Type B pancreatic cell (in vitro differentiated cells): ENCODE results near the gene HACE1. TPM values are rescaled to one million over a fixed set of nuclear protein-coding genes. Genes with fewer than 3 reads are reported as not detected.

Source experiments
- DNase-seq: peaks from one replicate; pipeline ENCODE4 v3.0.0; 2021; ENCODE audit warnings: mixed read lengths; ENCODE audit not compliant: unreplicated experiment; ENCODE audit errors: extremely low spot score
- H3K27ac Mint-ChIP-seq: 2 replicates; pipeline ENCODE4 v1.8.0; 2021; ENCODE audit warnings: mild to moderate bottlenecking, mixed read lengths
- H3K27me3 Mint-ChIP-seq: 2 replicates; pipeline ENCODE4 v1.8.0; 2021; ENCODE audit warnings: mixed read lengths
- H3K36me3 Mint-ChIP-seq: 2 replicates; pipeline ENCODE4 v1.8.0; 2021; ENCODE audit warnings: mixed read lengths
- H3K4me1 Mint-ChIP-seq: one replicate; pipeline ENCODE4 v1.8.0; 2021; ENCODE audit warnings: mixed read lengths; ENCODE audit not compliant: unreplicated experiment
- H3K4me3 Mint-ChIP-seq: 2 replicates; pipeline ENCODE4 v1.8.0; 2021; ENCODE audit warnings: mild to moderate bottlenecking, mixed read lengths
- H3K9me3 Mint-ChIP-seq: 2 replicates; pipeline ENCODE4 v1.8.0; 2021; ENCODE audit warnings: mixed read lengths
- total RNA-seq: library from RNA; stranded (reverse); gene quantifications from 2 replicates; pipeline ENCODE4 v1.2.1, GENCODE V29; 2021; ENCODE audit warnings: low replicate concordance
- TF ChIP-seq, protein P1 (sequence below): fragments of 200-600 bp; sonication (generic); conservative IDR thresholded peaks from 2 replicates; pipeline ENCODE4 v1.5.0; 2021; ENCODE audit warnings: antibody characterized with exemption, mild to moderate bottlenecking

Gene HACE1
- total RNA-seq, 1 donor from 2014 or later: 18.5 TPM

DNA sequence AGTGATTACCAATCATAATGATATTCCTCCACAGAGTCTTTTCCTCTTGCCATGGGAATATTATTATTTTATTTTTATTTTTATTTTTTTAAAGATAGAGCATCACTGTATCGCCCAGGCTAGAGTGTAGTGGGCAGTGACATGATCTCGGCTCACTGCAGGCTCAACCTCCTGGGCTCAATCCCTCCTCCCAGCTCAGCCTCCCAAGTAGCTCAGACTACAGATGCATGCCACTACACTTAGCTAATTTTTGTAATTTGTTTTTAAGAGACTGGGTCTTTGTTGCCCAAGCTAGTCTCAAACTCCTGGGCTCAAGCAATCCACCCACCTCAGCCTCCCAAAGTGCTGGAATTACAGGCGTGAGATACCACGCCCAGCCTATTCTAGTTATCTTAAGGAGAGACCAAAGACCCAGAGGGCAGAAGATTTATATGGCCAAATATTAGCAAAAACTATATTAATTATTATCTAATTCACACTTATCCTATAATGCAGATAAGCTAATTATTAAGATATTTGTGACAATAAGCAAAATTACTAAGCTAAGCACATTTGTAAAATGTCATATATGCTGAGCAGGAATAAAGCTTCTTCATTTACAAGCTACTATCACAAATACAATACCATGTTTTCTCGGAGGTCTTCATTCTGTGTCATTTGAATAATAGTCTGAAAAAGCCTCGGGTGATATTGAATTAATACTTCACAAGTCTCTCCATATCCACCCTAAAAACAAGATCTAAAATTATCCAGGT lies 63.5 kb downstream of the HACE1 start:
- DNase-seq: no peak
- Mint-ChIP-seq H3K27me3 (no peaks in the 10 kb centered on the region), H3K9me3 (peaks cover 6% of the 10 kb centered on the region), H3K4me1 (no peaks in the 10 kb centered on the region), H3K27ac (no peak overlapping the region), H3K4me3 (no peak overlapping the region), H3K36me3 (peaks cover 12% of the 10 kb centered on the region)
- TF ChIP-seq, protein P1, sequence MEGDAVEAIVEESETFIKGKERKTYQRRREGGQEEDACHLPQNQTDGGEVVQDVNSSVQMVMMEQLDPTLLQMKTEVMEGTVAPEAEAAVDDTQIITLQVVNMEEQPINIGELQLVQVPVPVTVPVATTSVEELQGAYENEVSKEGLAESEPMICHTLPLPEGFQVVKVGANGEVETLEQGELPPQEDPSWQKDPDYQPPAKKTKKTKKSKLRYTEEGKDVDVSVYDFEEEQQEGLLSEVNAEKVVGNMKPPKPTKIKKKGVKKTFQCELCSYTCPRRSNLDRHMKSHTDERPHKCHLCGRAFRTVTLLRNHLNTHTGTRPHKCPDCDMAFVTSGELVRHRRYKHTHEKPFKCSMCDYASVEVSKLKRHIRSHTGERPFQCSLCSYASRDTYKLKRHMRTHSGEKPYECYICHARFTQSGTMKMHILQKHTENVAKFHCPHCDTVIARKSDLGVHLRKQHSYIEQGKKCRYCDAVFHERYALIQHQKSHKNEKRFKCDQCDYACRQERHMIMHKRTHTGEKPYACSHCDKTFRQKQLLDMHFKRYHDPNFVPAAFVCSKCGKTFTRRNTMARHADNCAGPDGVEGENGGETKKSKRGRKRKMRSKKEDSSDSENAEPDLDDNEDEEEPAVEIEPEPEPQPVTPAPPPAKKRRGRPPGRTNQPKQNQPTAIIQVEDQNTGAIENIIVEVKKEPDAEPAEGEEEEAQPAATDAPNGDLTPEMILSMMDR: no peak

DNA sequence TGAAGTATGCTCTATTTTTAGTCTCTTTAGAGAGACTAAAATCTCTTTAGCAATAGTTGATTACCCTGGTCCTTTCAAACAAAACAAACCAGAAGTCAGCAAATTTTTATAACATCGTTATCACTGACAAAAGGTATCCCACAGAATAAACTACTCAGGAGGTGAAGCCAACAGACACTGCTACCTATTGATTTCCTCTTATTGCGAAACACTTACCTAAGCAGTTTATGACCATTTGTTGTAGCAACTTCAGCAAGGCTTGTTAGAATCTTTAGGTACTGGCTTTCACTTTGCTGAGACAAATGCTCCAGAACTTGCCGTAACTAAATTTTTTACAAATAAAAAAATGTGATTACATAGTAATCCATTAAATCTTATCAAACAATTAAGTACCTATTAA lies 64.4 kb downstream of the HACE1 start:
- H3K27ac Mint-ChIP-seq: no peak overlapping the region
- DNase-seq: no peak
- H3K27me3 Mint-ChIP-seq: no peaks in the 10 kb centered on the region
- no peak overlapping the region for H3K4me3 Mint-ChIP-seq
- H3K4me1 Mint-ChIP-seq: no peaks in the 10 kb centered on the region
- H3K9me3 Mint-ChIP-seq: no peaks in the 10 kb centered on the region
- TF ChIP-seq, protein P1: no peak
- peaks cover 4% of the 10 kb centered on the region for H3K36me3 Mint-ChIP-seq

DNA sequence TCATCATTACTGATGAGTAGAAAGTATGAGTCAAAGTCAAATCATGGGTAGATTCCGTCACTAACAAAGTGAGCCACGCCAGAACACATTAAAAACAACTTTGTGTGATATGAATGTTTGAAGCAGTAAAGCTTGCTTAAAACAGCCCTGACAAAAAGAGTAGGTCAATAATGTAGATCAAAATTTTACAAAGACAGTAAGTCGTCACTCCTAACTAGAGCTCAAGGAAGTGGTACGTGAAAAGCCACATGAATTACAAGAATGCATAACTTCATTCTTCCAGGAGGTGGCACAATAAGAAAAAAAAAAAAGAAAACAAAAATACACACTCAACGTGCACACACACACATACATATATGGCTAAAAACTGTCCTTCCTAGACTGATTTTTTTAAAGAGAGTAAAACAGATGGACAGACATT lies 69.9 kb downstream of the HACE1 start:
- Mint-ChIP-seq H3K4me1 (peaks cover 16% of the 10 kb centered on the region), H3K4me3 (peak overlapping the region; percentile 26), H3K36me3 (peaks cover 12% of the 10 kb centered on the region), H3K9me3 (no peaks in the 10 kb centered on the region), H3K27me3 (no peaks in the 10 kb centered on the region), H3K27ac (peak overlapping the region; percentile 54)
- TF ChIP-seq, protein P1: peak; percentile 71
- no peak for DNase-seq

DNA sequence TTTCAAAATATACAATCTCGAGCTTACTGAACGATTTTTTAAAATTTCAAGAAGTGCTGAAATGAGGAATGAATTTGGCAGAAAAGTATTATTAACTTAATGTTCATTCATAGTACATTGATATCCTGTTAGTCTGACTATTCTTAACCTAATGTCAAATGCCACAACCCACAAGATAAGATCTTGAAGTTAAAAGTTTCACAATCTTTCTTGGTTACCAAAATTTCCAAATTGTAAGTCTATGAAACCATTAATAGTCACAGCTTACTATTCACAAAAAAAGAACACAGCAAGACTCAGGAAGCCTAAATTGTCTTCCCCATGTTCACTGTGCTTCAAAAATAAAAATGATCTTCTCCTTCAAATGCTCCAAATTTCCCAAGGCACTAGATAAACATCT lies 71.3 kb downstream of the HACE1 start:
- peaks cover 21% of the 10 kb centered on the region for H3K4me1 Mint-ChIP-seq
- no peaks in the 10 kb centered on the region for H3K27me3 Mint-ChIP-seq
- no peak for DNase-seq
- H3K4me3 Mint-ChIP-seq: no peak overlapping the region
- H3K9me3 Mint-ChIP-seq: no peaks in the 10 kb centered on the region
- TF ChIP-seq, protein P1: no peak
- H3K36me3 Mint-ChIP-seq: peaks cover 9% of the 10 kb centered on the region
- H3K27ac Mint-ChIP-seq: no peak overlapping the region

DNA sequence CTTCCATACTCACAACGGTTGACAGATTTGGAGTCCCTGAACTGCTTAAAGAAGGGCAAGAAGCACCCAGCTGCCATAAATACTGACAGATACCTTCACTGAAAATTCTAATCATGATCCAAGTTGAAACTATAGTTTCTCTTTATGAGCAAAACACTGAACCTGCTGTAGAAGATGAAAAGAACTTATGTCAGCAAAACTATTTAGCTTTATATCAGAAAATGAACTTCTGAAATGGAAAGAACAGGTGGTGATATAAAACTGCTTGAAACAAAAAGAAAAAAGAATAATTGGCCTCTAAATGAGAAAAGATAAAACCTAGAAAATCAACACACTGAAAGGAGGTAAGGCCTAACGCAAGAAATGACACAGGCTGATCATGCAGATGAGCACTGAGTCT lies 72.4 kb downstream of the HACE1 start:
- Mint-ChIP-seq H3K4me3 (no peak overlapping the region), H3K36me3 (peaks cover 15% of the 10 kb centered on the region), H3K9me3 (no peaks in the 10 kb centered on the region), H3K27ac (no peak overlapping the region), H3K4me1 (peaks cover 26% of the 10 kb centered on the region), H3K27me3 (no peaks in the 10 kb centered on the region)
- DNase-seq: no peak
- TF ChIP-seq, protein P1: no peak
